Calu3 (cell line): ENCODE measurements around the gene PPFIA2. TPM values are rescaled to one million over a fixed set of nuclear protein-coding genes. Genes with fewer than 3 reads are reported as not detected.

ENCODE experiments used
- BruUV-seq: library from RNA; stranded (reverse); fragments of 400-500 nt; replicated peaks from 2 replicates; lab custom pipeline; 2021; lab: Mats Ljungman, UMichigan
- CTCF ChIA-PET: fragments of 300-600 bp; sonication (Branson Sonifier 250); formaldehyde crosslinking; loops from one replicate; lab custom pipeline; 2022; ENCODE audit warnings: antibody characterized with exemption; lab: Charles Lee
- DNase-seq: peaks from one replicate; pipeline ENCODE4 v3.0.0; 2022
- H3K27ac Mint-ChIP-seq: one replicate; pipeline ENCODE4 v1.8.0; 2022; ENCODE audit warnings: mixed read lengths; ENCODE audit not compliant: unreplicated experiment
- H3K27me3 Mint-ChIP-seq: one replicate; pipeline ENCODE4 v1.8.0; 2022; ENCODE audit warnings: mixed read lengths; ENCODE audit not compliant: unreplicated experiment
- H3K36me3 Mint-ChIP-seq: one replicate; pipeline ENCODE4 v1.8.0; 2022; ENCODE audit warnings: mild to moderate bottlenecking, moderate library complexity, mixed read lengths; ENCODE audit not compliant: insufficient read depth, unreplicated experiment
- H3K4me1 Mint-ChIP-seq: one replicate; pipeline ENCODE4 v1.8.0; 2022; ENCODE audit warnings: mild to moderate bottlenecking, low read depth, mixed read lengths; ENCODE audit not compliant: unreplicated experiment
- H3K4me3 Mint-ChIP-seq: one replicate; pipeline ENCODE4 v1.8.0; 2022; ENCODE audit warnings: mild to moderate bottlenecking, low read depth, moderate library complexity, mixed read lengths; ENCODE audit not compliant: unreplicated experiment
- H3K9me3 Mint-ChIP-seq: one replicate; pipeline ENCODE4 v1.8.0; 2022; ENCODE audit warnings: low read depth, mixed read lengths; ENCODE audit not compliant: unreplicated experiment
- CTCF ChIP-seq: fragments of 200-600 bp; IDR thresholded peaks from one replicate; pipeline ENCODE4 v1.8.0; 2022; ENCODE audit warnings: antibody characterized with exemption; ENCODE audit not compliant: unreplicated experiment
- intact Hi-C: fragments of 100-400 bp; cut with micrococcal nuclease; formaldehyde crosslinking; loops from one replicate; pipeline ENCODE4 v1.10.0; 2022; ENCODE audit not compliant: unreplicated experiment
- total RNA-seq: library from RNA; stranded (reverse); gene quantifications from 2 replicates; pipeline ENCODE4 v1.2.3, GENCODE V29; 2022

Gene PPFIA2
- total RNA-seq, 1 experiment from 2014 or later = 0.07 TPM

- no peak overlapping the region for H3K4me3 Mint-ChIP-seq
- no TSS peak for BruUV-seq
- CTCF ChIA-PET = no interaction called here
- no peaks in the 10 kb centered on the region for H3K27me3 Mint-ChIP-seq
- H3K27ac Mint-ChIP-seq = no peak overlapping the region
- DNase-seq = no peak
- H3K36me3 Mint-ChIP-seq = no peaks in the 10 kb centered on the region
- no peak for TF ChIP-seq CTCF
- peaks cover 3% of the 10 kb centered on the region for H3K9me3 Mint-ChIP-seq
- intact Hi-C loops = no loop called here
- no peaks in the 10 kb centered on the region for H3K4me1 Mint-ChIP-seq
These were observed 550.1 kb downstream of the PPFIA2 start for GRCh38 chr12:81209012-81209411.

GRCh38 chr12:81208187-81208911 is 550.8 kb downstream of the PPFIA2 start:
- H3K4me3 Mint-ChIP-seq = no peak overlapping the region
- H3K4me1 Mint-ChIP-seq = no peaks in the 10 kb centered on the region
- H3K9me3 Mint-ChIP-seq = no peaks in the 10 kb centered on the region
- TF ChIP-seq CTCF = no peak
- intact Hi-C loops = no loop called here
- H3K27me3 Mint-ChIP-seq = no peaks in the 10 kb centered on the region
- no peaks in the 10 kb centered on the region for H3K36me3 Mint-ChIP-seq
- DNase-seq = no peak
- BruUV-seq = no TSS peak
- no peak overlapping the region for H3K27ac Mint-ChIP-seq
- CTCF ChIA-PET = no interaction called here
